Duodenal mucosa (tissue), 2 donors: Measurements from ENCODE around the gene MYH3.
"Not testable (repeated sequence)": the region's sequence is repeated elsewhere in the genome, so short reads cannot be mapped to it uniquely, and the experiment has no call there.

Source experiments
- H3K27ac ChIP-seq: one replicate; pipeline ENCODE4 v1.7.0; 2013; ENCODE audit warnings: low read depth, low read length
- H3K27me3 ChIP-seq, 2 donors: one replicate each; pipeline ENCODE4 v1.7.0; 2013; ENCODE audit warnings: low read length in 2 of 2, control low read depth in 1 of 2; ENCODE audit not compliant: insufficient read depth in 2 of 2, control insufficient read depth in 1 of 2
- H3K36me3 ChIP-seq, 2 donors: one replicate each; pipeline ENCODE4 v1.7.0; 2013; ENCODE audit warnings: low read length in 2 of 2, control low read depth in 1 of 2; ENCODE audit not compliant: insufficient read depth in 2 of 2, control insufficient read depth in 1 of 2
- H3K4me1 ChIP-seq, 2 donors: one replicate each; pipeline ENCODE4 v1.7.0; 2013; ENCODE audit warnings: low read length in 2 of 2, control low read depth in 1 of 2; ENCODE audit not compliant: insufficient read depth in 2 of 2, control insufficient read depth in 1 of 2
- H3K4me3 ChIP-seq, 2 donors: one replicate each; pipeline ENCODE4 v1.7.0; 2013; ENCODE audit warnings: low read length in 2 of 2, low read depth in 1 of 2
- H3K9ac ChIP-seq, 2 donors: one replicate each; pipeline ENCODE4 v1.7.0; 2013; ENCODE audit warnings: low read length in 2 of 2, low read depth in 1 of 2
- H3K9me3 ChIP-seq, 2 donors: one replicate each; pipeline ENCODE4 v1.7.0; 2013; ENCODE audit warnings: low read length in 2 of 2, control low read depth in 1 of 2; ENCODE audit not compliant: control insufficient read depth in 1 of 2

MYH3 gene

GRCh38 chr17:10657148-10657547 lies at the start of gene MYH3:
Gene MYH3, minus strand, starts transcription at chr17:10657309. Its CDS starts 2,245 bp downstream, at chr17:10655064.
- H3K4me1 ChIP-seq, result no peaks in the 10 kb centered on the region
- H3K27me3 ChIP-seq, result no peaks in the 10 kb centered on the region
- H3K36me3 ChIP-seq, result peaks cover 0 to 3% of the 10 kb centered on the region in 2 donors
- no peaks in the 10 kb centered on the region for H3K9me3 ChIP-seq
- H3K27ac ChIP-seq, result no peak within 1 kb of the TSS
- H3K9ac ChIP-seq, result no peak within 1 kb of the TSS
- H3K4me3 ChIP-seq, result no peak within 1 kb of the TSS

- Histone ChIP-seq H3K27me3 (no peaks in the 10 kb centered on the region), H3K27ac (no peak overlapping the region), H3K4me1 (peaks cover 0 to 5% of the 10 kb centered on the region in 2 donors), H3K9ac (no peak overlapping the region), H3K36me3 (peaks cover 20 to 54% of the 10 kb centered on the region in 2 donors), H3K9me3 (no peaks in the 10 kb centered on the region), H3K4me3 (no peak overlapping the region)
These were observed 48.6 kb upstream of the MYH3 start for GRCh38 chr17:10705727-10706126.

- Histone ChIP-seq H3K9me3 (no peaks in the 10 kb centered on the region), H3K4me3 (no peak overlapping the region), H3K36me3 (peaks cover 15 to 27% of the 10 kb centered on the region in 2 donors), H3K4me1 (peaks cover 0 to 10% of the 10 kb centered on the region in 2 donors), H3K27me3 (no peaks in the 10 kb centered on the region), H3K27ac (no peak overlapping the region), H3K9ac (peak overlapping the region in 1 of 2 donors; percentile 8)
These were observed 45.5 kb upstream of the MYH3 start for GRCh38 chr17:10702574-10702973.

- no peak overlapping the region for H3K9ac ChIP-seq
- peaks cover 9 to 16% of the 10 kb centered on the region in 2 donors for H3K4me1 ChIP-seq
- H3K9me3 ChIP-seq, result no peaks in the 10 kb centered on the region
- no peak overlapping the region for H3K4me3 ChIP-seq
- no peak overlapping the region for H3K27ac ChIP-seq
- H3K36me3 ChIP-seq, result peaks cover 1 to 8% of the 10 kb centered on the region in 2 donors
- no peaks in the 10 kb centered on the region for H3K27me3 ChIP-seq
These were observed 42.7 kb upstream of the MYH3 start for GRCh38 chr17:10699856-10700255.

- H3K27me3 ChIP-seq, result no peaks in the 10 kb centered on the region
- H3K9ac ChIP-seq, result peak overlapping the region; percentile 92 to 95
- peak overlapping the region; percentile 81 for H3K27ac ChIP-seq
- peaks cover 9 to 16% of the 10 kb centered on the region in 2 donors for H3K4me1 ChIP-seq
- peaks cover 0 to 15% of the 10 kb centered on the region in 2 donors for H3K36me3 ChIP-seq
- peak overlapping the region; percentile 79 to 96 for H3K4me3 ChIP-seq
- H3K9me3 ChIP-seq, result no peaks in the 10 kb centered on the region
These were observed 41.1 kb upstream of the MYH3 start for GRCh38 chr17:10698096-10698818.

GRCh38 chr17:10697092-10698081 lies 40.3 kb upstream of the MYH3 start, which contains the start of the genes ADPRM and SCO1:
Gene ADPRM, plus strand, starts transcription at chr17:10697594. Its CDS starts 7,333 bp downstream, at chr17:10704927.
Gene SCO1, minus strand, starts transcription at chr17:10697533. Its CDS starts 26 bp downstream, at chr17:10697507.
- H3K4me1 ChIP-seq, result peaks cover 9 to 13% of the 10 kb centered on the region in 2 donors
- H3K9me3 ChIP-seq, result no peaks in the 10 kb centered on the region
- peak within 1 kb of the TSS; percentile 92 to 95 for H3K9ac ChIP-seq
- peak within 1 kb of the TSS; percentile 81 for H3K27ac ChIP-seq
- H3K27me3 ChIP-seq, result no peaks in the 10 kb centered on the region
- peaks cover 0 to 24% of the 10 kb centered on the region in 2 donors for H3K36me3 ChIP-seq
- H3K4me3 ChIP-seq, result peak within 1 kb of the TSS; percentile 79 to 96

GRCh38 chr17:10695875-10696407 lies 38.8 kb upstream of the MYH3 start:
- not testable (repeated sequence) for H3K27me3 ChIP-seq, H3K27ac ChIP-seq, H3K9me3 ChIP-seq
- H3K4me3 ChIP-seq, result peak overlapping the region; percentile 79 to 96
- H3K36me3 ChIP-seq, result peaks cover 6 to 38% of the 10 kb centered on the region in 2 donors
- peaks cover 9 to 11% of the 10 kb centered on the region in 2 donors for H3K4me1 ChIP-seq
- H3K9ac ChIP-seq, result peak overlapping the region in 1 of 2 donors; percentile 95

- Histone ChIP-seq H3K9me3 (no peaks in the 10 kb centered on the region), H3K9ac (no peak overlapping the region), H3K36me3 (peaks cover 35 to 65% of the 10 kb centered on the region in 2 donors), H3K27me3 (no peaks in the 10 kb centered on the region), H3K4me1 (no peaks in the 10 kb centered on the region), H3K4me3 (no peak overlapping the region), H3K27ac (no peak overlapping the region)
These were observed 30.4 kb upstream of the MYH3 start for GRCh38 chr17:10687499-10687898.

GRCh38 chr17:10683853-10684252 lies 26.7 kb upstream of the MYH3 start:
- H3K27ac ChIP-seq, result no peak overlapping the region

More at GRCh38 chr17:10683853-10684252, 26.7 kb upstream of the MYH3 start:
- H3K9me3 ChIP-seq, result no peaks in the 10 kb centered on the region
- H3K36me3 ChIP-seq, result peaks cover 47 to 71% of the 10 kb centered on the region in 2 donors
- H3K4me3 ChIP-seq, result no peak overlapping the region
- H3K9ac ChIP-seq, result no peak overlapping the region
- no peaks in the 10 kb centered on the region for H3K27me3 ChIP-seq
- H3K4me1 ChIP-seq, result no peaks in the 10 kb centered on the region
